ENCODE results near the gene OR5AU1.

OR5AU1 gene

DNA sequence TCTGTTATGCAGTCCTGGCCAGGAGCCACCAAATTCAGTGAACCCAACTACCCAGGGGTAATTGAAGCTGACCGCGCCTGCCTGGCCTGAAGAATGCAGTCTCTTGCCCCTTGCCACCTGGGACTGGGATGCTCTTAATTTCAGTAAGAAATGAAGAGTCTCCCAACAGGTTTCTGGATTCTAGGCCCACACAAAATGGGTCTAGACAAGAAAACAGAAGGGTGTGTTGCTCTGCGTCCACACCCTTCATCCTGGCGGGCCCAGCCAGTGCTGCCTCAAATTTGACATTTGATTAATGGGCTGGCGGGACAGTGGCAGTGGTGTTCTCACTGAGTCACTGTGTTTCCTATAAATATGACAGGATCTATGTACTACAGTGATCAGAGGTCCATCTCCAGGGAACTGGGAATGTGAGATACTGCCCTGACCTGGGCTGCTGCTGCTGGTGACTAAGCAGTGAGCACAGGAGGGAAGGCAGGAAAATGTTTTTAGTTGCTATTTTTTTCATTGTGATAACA lies 48.5 kb downstream of the OR5AU1 start:
- peaks cover 9% of the 10 kb centered on the region for H3K4me1 Mint-ChIP-seq
- ATAC-seq (ENCODE audit: low read depth) (no peak), DNase-seq (ENCODE audit: low spot score in 2 of 2) (no peak)
- H3K27ac Mint-ChIP-seq: no peak overlapping the region
- no peaks in the 10 kb centered on the region for H3K9me3 Mint-ChIP-seq
- H3K36me3 Mint-ChIP-seq: no peaks in the 10 kb centered on the region
- no peaks in the 10 kb centered on the region for H3K27me3 Mint-ChIP-seq
- no peak overlapping the region for H3K4me3 Mint-ChIP-seq

DNA sequence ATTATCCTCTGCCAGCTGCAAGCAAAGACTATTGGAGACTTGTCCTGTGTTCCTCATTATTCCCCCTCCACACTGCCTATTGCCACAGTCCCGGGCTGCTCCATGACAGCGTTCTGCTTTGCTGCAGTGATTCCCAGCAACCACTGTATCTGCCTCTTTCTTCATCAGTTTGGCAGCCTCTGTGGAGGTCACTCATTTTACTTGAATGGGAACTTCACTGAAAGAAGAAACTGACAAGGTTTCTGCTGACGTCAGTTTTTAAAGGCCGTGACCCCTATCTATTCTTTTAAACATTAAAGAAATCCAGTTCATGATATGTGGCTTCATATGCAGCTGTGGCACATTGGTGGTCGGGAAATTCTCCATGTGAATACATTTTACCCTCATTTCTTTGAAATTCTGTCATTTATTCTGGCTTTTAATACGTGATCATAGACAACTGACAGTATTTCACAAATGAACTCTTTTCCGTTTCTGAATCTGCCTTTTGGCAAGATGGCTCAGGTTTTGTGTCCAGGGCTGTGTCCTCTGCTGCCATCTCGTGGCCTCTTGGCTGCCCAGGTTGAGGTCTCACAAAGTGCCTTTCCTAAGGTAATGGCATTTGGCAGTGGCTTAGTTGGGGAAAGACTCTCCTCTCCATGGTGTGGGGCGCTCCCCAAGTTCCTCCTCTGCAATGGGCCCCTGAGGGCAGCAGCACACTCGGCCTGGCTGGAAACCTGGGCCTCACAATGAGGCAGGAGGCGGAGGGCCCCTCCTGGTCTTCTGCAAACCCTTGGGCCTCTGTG lies 49.2 kb downstream of the OR5AU1 start:
- Mint-ChIP-seq H3K9me3 (no peaks in the 10 kb centered on the region), H3K27ac (no peak overlapping the region), H3K36me3 (no peaks in the 10 kb centered on the region), H3K4me3 (no peak overlapping the region), H3K27me3 (no peaks in the 10 kb centered on the region), H3K4me1 (peaks cover 9% of the 10 kb centered on the region)
- no peak for ATAC-seq (ENCODE audit: low read depth)
- DNase-seq (ENCODE audit: low spot score in 2 of 2): peak; percentile 64 to 66

DNA sequence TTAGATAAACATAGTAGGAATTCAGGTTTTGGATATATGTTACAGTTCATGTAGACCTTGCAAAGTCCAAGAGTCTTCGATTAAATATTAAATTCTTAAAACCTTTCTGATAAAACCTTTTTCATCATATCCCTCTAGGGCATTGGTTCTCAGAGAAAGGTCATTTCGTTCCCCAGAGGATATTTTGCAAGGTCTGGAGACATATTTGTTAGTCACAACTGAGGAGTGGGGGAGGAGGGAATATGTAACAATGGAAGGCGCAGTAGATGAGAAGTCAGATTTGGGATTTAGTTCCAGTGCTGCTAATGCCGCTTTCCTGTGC lies 49.7 kb downstream of the OR5AU1 start:
- Mint-ChIP-seq H3K36me3 (no peaks in the 10 kb centered on the region), H3K27ac (no peak overlapping the region), H3K9me3 (no peaks in the 10 kb centered on the region), H3K4me1 (peaks cover 9% of the 10 kb centered on the region), H3K4me3 (no peak overlapping the region), H3K27me3 (no peaks in the 10 kb centered on the region)
- ATAC-seq (ENCODE audit: low read depth) (no peak), DNase-seq (ENCODE audit: low spot score in 2 of 2) (no peak)

DNA sequence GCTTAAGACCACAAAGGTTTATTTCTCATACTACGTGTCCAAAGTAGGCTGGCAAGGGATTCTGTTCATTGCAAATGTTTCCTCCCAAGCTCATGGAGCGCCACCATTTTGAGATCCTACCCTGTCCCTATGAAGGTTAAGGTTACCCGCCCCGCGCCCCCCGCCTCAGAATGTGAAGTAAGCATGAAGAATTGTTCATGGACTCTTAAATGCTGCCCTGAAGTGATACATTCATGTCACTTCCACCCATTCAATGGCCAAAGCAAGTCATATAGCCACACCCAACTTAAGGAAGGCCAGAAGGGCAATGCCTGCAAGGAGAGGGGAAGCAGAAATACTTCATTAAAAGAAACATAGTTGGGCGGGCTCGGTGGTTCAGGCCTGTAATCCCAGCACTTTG lies 50.8 kb downstream of the OR5AU1 start:
- Mint-ChIP-seq H3K27me3 (peaks cover 3% of the 10 kb centered on the region), H3K27ac (no peak overlapping the region), H3K36me3 (no peaks in the 10 kb centered on the region), H3K9me3 (no peaks in the 10 kb centered on the region), H3K4me3 (no peak overlapping the region), H3K4me1 (peaks cover 9% of the 10 kb centered on the region)
- ATAC-seq (ENCODE audit: low read depth): no peak
- no peak for DNase-seq (ENCODE audit: low spot score in 2 of 2)
